ENCODE data around the gene GDPD4. TPM values are rescaled to one million over a fixed set of nuclear protein-coding genes. Genes with fewer than 3 reads are reported as not detected.

GDPD4 gene
- total and polyA plus RNA-seq, 10 donors = 0.07 to 1.6 (median 0.22) TPM; not detected in 6

DNA sequence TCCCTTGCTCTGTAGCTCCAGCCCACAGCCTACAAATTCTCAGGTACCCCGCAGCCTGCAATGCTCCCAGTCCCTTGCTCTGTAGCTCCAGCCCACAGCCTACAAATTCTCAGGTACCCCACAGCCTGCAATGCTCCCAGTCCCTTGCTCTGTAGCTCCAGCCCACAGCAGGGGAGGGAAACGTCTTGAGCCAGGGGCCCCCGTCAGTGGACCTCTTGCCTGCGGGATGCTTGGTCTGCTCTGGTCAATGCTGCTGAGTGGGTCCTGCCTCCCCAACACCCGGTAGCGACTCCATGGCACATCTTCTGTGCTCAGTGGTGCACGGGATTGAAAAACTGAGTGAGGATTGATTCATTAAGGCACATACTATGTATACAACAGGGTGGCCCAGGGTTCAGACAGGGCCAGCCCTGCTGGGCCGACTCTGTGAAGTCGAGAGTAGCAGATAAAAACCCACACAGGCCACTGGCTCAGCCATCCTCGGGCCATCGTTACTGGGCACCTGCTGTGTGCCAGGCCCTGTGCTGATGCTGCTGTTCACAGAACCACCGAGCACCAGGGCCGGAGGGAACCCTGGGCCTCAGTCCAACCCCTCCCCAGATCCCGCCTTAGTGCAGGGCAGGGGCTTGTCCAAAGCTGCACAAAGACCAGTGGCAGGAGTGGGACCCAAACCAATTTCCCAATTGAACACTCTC, 103.7 kb downstream of the GDPD4 start:
- no peak overlapping the region for H3K27ac ChIP-seq
- H3K36me3 ChIP-seq = peaks cover 0 to 80% (median 8%) of the 10 kb centered on the region in 6 donors
- TF ChIP-seq POLR2AphosphoS5 (IDR thresholded peaks at IDR 0.05) = no peak
- no peak for TF ChIP-seq POLR2A (IDR thresholded peaks at IDR 0.05)
- TF ChIP-seq, protein P1, sequence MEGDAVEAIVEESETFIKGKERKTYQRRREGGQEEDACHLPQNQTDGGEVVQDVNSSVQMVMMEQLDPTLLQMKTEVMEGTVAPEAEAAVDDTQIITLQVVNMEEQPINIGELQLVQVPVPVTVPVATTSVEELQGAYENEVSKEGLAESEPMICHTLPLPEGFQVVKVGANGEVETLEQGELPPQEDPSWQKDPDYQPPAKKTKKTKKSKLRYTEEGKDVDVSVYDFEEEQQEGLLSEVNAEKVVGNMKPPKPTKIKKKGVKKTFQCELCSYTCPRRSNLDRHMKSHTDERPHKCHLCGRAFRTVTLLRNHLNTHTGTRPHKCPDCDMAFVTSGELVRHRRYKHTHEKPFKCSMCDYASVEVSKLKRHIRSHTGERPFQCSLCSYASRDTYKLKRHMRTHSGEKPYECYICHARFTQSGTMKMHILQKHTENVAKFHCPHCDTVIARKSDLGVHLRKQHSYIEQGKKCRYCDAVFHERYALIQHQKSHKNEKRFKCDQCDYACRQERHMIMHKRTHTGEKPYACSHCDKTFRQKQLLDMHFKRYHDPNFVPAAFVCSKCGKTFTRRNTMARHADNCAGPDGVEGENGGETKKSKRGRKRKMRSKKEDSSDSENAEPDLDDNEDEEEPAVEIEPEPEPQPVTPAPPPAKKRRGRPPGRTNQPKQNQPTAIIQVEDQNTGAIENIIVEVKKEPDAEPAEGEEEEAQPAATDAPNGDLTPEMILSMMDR (IDR thresholded peaks at IDR 0.05 in 8 of 11, conservative IDR thresholded peaks at IDR 0.05 in 3 of 11) = no peak
- 92 to 95% (median 93%) methylated on average over 14 of the region's 14 CpGs for WGBS, 5 donors
- peak; percentile 41 for DNase-seq
- H3K4me1 ChIP-seq = no peaks in the 10 kb centered on the region
- no peak overlapping the region for H3K4me3 ChIP-seq
- H3K27me3 ChIP-seq (replicated peaks in 1 of 7) = no peaks in the 10 kb centered on the region
- H3K9me3 ChIP-seq = no peaks in the 10 kb centered on the region
- intact Hi-C loops (cut with DNase I; ENCODE audit: low total_unique reads) = loop anchor here (10.0 kb wide), 1 partner anchor 347 kb away; no protein-coding TSS in a partner anchor

DNA sequence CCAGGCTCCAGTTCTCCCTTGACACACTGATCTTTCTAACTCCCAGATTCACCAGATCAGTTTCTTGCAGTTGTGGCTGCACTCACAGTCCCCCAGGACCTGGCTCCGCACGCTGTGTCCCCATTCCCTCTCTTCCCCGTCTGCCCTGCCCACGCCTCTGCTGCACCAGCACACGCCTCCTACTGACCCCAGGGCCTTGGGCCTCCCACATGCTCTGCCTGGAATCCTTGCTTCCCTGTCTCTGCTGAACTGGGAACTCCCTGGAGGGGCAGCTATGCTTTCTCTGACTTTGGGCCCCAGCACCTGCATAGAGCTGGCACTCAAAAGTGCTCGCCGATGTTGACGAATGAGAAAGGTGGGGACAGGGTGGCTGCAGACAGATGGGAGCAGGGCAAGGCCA, 104.5 kb downstream of the GDPD4 start:
- TF ChIP-seq, protein P1 (IDR thresholded peaks at IDR 0.05 in 8 of 11, conservative IDR thresholded peaks at IDR 0.05 in 3 of 11) = no peak
- no peak for TF ChIP-seq POLR2AphosphoS5 (IDR thresholded peaks at IDR 0.05)
- TF ChIP-seq POLR2A (IDR thresholded peaks at IDR 0.05) = no peak
- no peaks in the 10 kb centered on the region for H3K4me1 ChIP-seq
- DNase-seq = peak; percentile 45
- H3K9me3 ChIP-seq = no peaks in the 10 kb centered on the region
- intact Hi-C loops (cut with DNase I; ENCODE audit: low total_unique reads) = loop anchor here (10.0 kb wide), 1 partner anchor 348 kb away; no protein-coding TSS in a partner anchor
- 87 to 97% (median 92%) methylated on average over 8 of the region's 8 CpGs for WGBS, 5 donors
- no peaks in the 10 kb centered on the region for H3K27me3 ChIP-seq (replicated peaks in 1 of 7)
- peaks cover 0 to 77% (median 6%) of the 10 kb centered on the region in 6 donors for H3K36me3 ChIP-seq
- H3K4me3 ChIP-seq = no peak overlapping the region
- no peak overlapping the region for H3K27ac ChIP-seq

- no peaks in the 10 kb centered on the region for H3K27me3 ChIP-seq (replicated peaks in 1 of 7)
- TF ChIP-seq, protein P1 (IDR thresholded peaks at IDR 0.05 in 8 of 11, conservative IDR thresholded peaks at IDR 0.05 in 3 of 11) = peak in 1 of 11 experiments; percentile 15
- no peak for TF ChIP-seq POLR2AphosphoS5 (IDR thresholded peaks at IDR 0.05)
- TF ChIP-seq POLR2A (IDR thresholded peaks at IDR 0.05) = no peak
- no peaks in the 10 kb centered on the region for H3K9me3 ChIP-seq
- no peak overlapping the region for H3K4me3 ChIP-seq
- DNase-seq = peak; percentile 58
- no peaks in the 10 kb centered on the region for H3K4me1 ChIP-seq
- H3K27ac ChIP-seq = no peak overlapping the region
- peaks cover 0 to 77% (median 5%) of the 10 kb centered on the region in 6 donors for H3K36me3 ChIP-seq
- WGBS, 5 donors = 81 to 95% (median 82%) methylated on average over 16 of the region's 16 CpGs
- intact Hi-C loops (cut with DNase I; ENCODE audit: low total_unique reads) = loop anchor here (10.0 kb wide), 1 partner anchor 350 kb away; no protein-coding TSS in a partner anchor
These were observed 106.3 kb downstream of the GDPD4 start for GRCh38 chr11:77195071-77195755.

Measured in spleen (tissue), 11 donors.